ENCODE measurements around the gene TRAK1. TPM values are rescaled to one million over a fixed set of nuclear protein-coding genes. Genes with fewer than 3 reads are reported as not detected.

Gene TRAK1
- total RNA-seq, 1 experiment from 2014 or later: 41.0 TPM

GRCh38 chr3:42070089-42070488, 21.1 kb upstream of the TRAK1 start (continued):
- TF ChIP-seq ZBTB21 (CRISPR knock-in tag; IDR thresholded peaks at IDR 0.05; ENCODE audit: borderline replicate concordance): no peak

DNA sequence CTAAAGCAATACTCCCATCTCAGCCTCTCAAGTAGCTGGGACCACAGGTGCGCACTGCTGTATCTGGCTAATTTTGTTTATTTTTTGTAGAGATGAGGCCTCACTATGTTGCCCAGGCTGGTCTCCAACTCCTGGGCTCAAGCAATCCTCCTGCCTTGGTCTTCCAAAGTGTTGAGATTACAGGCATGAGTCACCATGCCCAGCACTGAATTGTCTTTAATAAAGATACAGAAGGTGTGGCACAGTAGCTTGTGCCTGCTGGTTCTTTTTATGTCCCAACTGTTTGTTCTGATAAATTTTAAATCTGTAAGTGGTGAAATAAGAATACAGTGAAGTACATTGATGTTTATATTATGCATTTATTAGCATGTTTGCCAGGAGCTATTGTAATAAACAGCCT, 20.6 kb upstream of the TRAK1 start:
- H3K9me3 Mint-ChIP-seq: no peaks in the 10 kb centered on the region
- no peak for ATAC-seq
- CTCF ChIA-PET: no interaction called here
- peak overlapping the region; percentile 35; the same call in 1 of the 2 replicates for H3K27ac Mint-ChIP-seq
- no peak for DNase-seq (ENCODE audit: low spot score)
- H3K27me3 Mint-ChIP-seq (ENCODE audit: low read depth): no peaks in the 10 kb centered on the region
- no peaks in the 10 kb centered on the region for H3K36me3 Mint-ChIP-seq
- POLR2A ChIA-PET: no interaction called here
- H3K4me3 Mint-ChIP-seq: no peak overlapping the region
- TF ChIP-seq CBFB (CRISPR knock-in tag; IDR thresholded peaks at IDR 0.05; ENCODE audit: low read depth): no peak
- TF ChIP-seq NR2C2 (CRISPR knock-in tag; IDR thresholded peaks at IDR 0.05): no peak
- TF ChIP-seq HMGA2 (CRISPR knock-in tag; IDR thresholded peaks at IDR 0.05): no peak
- TF ChIP-seq ARID4B (CRISPR knock-in tag; IDR thresholded peaks at IDR 0.05; ENCODE audit: borderline replicate concordance): no peak
- TF ChIP-seq ZBTB21 (CRISPR knock-in tag; IDR thresholded peaks at IDR 0.05; ENCODE audit: borderline replicate concordance): no peak
- TF ChIP-seq JAZF1 (CRISPR knock-in tag; IDR thresholded peaks at IDR 0.05): no peak
- TF ChIP-seq PRDM15 (CRISPR knock-in tag; IDR thresholded peaks at IDR 0.05): no peak
- TF ChIP-seq USF1 (CRISPR knock-in tag; IDR thresholded peaks at IDR 0.05): no peak
- TF ChIP-seq ZNF671 (CRISPR knock-in tag; IDR thresholded peaks at IDR 0.05): no peak
- TF ChIP-seq, protein P1, sequence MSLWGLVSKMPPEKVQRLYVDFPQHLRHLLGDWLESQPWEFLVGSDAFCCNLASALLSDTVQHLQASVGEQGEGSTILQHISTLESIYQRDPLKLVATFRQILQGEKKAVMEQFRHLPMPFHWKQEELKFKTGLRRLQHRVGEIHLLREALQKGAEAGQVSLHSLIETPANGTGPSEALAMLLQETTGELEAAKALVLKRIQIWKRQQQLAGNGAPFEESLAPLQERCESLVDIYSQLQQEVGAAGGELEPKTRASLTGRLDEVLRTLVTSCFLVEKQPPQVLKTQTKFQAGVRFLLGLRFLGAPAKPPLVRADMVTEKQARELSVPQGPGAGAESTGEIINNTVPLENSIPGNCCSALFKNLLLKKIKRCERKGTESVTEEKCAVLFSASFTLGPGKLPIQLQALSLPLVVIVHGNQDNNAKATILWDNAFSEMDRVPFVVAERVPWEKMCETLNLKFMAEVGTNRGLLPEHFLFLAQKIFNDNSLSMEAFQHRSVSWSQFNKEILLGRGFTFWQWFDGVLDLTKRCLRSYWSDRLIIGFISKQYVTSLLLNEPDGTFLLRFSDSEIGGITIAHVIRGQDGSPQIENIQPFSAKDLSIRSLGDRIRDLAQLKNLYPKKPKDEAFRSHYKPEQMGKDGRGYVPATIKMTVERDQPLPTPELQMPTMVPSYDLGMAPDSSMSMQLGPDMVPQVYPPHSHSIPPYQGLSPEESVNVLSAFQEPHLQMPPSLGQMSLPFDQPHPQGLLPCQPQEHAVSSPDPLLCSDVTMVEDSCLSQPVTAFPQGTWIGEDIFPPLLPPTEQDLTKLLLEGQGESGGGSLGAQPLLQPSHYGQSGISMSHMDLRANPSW (CRISPR knock-in tag; conservative IDR thresholded peaks at IDR 0.05; ENCODE audit: low read depth): no peak
- TF ChIP-seq GABPB1 (CRISPR knock-in tag; IDR thresholded peaks at IDR 0.05): no peak
- TF ChIP-seq ATF6 (CRISPR knock-in tag; IDR thresholded peaks at IDR 0.05): no peak
- TF ChIP-seq ZNF232 (CRISPR knock-in tag; IDR thresholded peaks at IDR 0.05): no peak
- TF ChIP-seq ZSCAN18 (CRISPR knock-in tag; IDR thresholded peaks at IDR 0.05): no peak
- H3K4me1 Mint-ChIP-seq: peaks cover 49% of the 10 kb centered on the region
